ENCODE data around the gene MORC3. TPM values are rescaled to one million over a fixed set of nuclear protein-coding genes. Genes with fewer than 3 reads are reported as not detected.
A peak's percentile ranks its signal among the peaks of the same experiment; 100 is the strongest.

The MORC3 gene
- total and polyA plus RNA-seq, 9 of the 15 experiments (the other 6 are each of a cell fraction or from before 2014, with no cell fraction given): 12.7 to 53.7 (median 36.0) TPM

DNA sequence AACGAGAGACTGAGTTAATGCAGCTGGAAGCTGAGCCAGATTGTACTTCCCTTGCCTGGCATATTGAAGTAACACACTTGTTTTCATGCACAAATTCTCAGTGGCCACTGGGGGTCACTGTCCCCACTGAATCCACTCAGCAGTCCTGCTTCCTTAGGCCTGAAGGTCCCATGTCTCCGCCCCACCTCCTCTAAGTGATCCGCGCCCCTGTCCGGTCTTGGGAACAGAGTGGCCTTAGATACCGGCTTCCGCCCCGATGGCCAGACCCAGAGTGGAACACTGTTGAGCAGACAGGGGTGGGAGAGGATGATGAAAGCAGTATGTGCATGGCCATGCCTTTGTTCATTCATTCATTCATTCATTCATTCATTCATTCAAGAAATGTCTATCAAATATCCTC, 100.0 kb downstream of the MORC3 start (continued):
- TF ChIP-seq RCOR1 (IDR thresholded peaks at IDR 0.05; ENCODE audit: borderline replicate concordance in 1 of 2, low read depth in 2 of 2, low read length in 2 of 2) (peak in 1 of 2 experiments; percentile 66; a peak in 2 of 4 replicates), CHD2 (IDR thresholded peaks at IDR 0.05; ENCODE audit: low read depth, low read length) (0 out of 2 replicates have a peak, but pooled peaks have one; percentile 31), NEUROD1 (IDR thresholded peaks at IDR 0.05; ENCODE audit: borderline replicate concordance, low read depth, low read length, partially characterized antibody) (peak; percentile 46), ZFX (CRISPR knock-in tag; IDR thresholded peaks at IDR 0.05) (no peak), XRCC5 (IDR thresholded peaks at IDR 0.05; ENCODE audit: low read depth, low read length) (peak; percentile 93), ZNF253 (CRISPR knock-in tag; conservative IDR thresholded peaks at IDR 0.05) (no peak), PURB (CRISPR knock-in tag; IDR thresholded peaks at IDR 0.05; ENCODE audit: low read depth) (no peak), MYNN (IDR thresholded peaks at IDR 0.05) (0 out of 2 replicates have a peak, but pooled peaks have one; percentile 14), MYNN (CRISPR knock-in tag; IDR thresholded peaks at IDR 0.05) (no peak), NR2F6 (CRISPR knock-in tag; IDR thresholded peaks at IDR 0.05) (no peak), ZNF24 (IDR thresholded peaks at IDR 0.05) (peak; percentile 100), CBFA2T2 (conservative IDR thresholded peaks at IDR 0.05) (no peak), BRD9 (IDR thresholded peaks at IDR 0.05; ENCODE audit: low read depth, partially characterized antibody) (no peak), MAZ (CRISPR knock-in tag; conservative IDR thresholded peaks at IDR 0.05 in 1 of 2, IDR thresholded peaks at IDR 0.05 in 1 of 2) (peak in 1 of 2 experiments; percentile 42; a peak in 1 of 4 replicates)
- TF ChIP-seq, protein P1, sequence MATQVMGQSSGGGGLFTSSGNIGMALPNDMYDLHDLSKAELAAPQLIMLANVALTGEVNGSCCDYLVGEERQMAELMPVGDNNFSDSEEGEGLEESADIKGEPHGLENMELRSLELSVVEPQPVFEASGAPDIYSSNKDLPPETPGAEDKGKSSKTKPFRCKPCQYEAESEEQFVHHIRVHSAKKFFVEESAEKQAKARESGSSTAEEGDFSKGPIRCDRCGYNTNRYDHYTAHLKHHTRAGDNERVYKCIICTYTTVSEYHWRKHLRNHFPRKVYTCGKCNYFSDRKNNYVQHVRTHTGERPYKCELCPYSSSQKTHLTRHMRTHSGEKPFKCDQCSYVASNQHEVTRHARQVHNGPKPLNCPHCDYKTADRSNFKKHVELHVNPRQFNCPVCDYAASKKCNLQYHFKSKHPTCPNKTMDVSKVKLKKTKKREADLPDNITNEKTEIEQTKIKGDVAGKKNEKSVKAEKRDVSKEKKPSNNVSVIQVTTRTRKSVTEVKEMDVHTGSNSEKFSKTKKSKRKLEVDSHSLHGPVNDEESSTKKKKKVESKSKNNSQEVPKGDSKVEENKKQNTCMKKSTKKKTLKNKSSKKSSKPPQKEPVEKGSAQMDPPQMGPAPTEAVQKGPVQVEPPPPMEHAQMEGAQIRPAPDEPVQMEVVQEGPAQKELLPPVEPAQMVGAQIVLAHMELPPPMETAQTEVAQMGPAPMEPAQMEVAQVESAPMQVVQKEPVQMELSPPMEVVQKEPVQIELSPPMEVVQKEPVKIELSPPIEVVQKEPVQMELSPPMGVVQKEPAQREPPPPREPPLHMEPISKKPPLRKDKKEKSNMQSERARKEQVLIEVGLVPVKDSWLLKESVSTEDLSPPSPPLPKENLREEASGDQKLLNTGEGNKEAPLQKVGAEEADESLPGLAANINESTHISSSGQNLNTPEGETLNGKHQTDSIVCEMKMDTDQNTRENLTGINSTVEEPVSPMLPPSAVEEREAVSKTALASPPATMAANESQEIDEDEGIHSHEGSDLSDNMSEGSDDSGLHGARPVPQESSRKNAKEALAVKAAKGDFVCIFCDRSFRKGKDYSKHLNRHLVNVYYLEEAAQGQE (IDR thresholded peaks at IDR 0.05; ENCODE audit: borderline replicate concordance): peak; percentile 81
- TF ChIP-seq, protein P1 (CRISPR knock-in tag; IDR thresholded peaks at IDR 0.05; ENCODE audit: low read depth): no peak
- TF ChIP-seq, protein P2, sequence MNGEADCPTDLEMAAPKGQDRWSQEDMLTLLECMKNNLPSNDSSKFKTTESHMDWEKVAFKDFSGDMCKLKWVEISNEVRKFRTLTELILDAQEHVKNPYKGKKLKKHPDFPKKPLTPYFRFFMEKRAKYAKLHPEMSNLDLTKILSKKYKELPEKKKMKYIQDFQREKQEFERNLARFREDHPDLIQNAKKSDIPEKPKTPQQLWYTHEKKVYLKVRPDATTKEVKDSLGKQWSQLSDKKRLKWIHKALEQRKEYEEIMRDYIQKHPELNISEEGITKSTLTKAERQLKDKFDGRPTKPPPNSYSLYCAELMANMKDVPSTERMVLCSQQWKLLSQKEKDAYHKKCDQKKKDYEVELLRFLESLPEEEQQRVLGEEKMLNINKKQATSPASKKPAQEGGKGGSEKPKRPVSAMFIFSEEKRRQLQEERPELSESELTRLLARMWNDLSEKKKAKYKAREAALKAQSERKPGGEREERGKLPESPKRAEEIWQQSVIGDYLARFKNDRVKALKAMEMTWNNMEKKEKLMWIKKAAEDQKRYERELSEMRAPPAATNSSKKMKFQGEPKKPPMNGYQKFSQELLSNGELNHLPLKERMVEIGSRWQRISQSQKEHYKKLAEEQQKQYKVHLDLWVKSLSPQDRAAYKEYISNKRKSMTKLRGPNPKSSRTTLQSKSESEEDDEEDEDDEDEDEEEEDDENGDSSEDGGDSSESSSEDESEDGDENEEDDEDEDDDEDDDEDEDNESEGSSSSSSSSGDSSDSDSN (IDR thresholded peaks at IDR 0.05; ENCODE audit: borderline replicate concordance in 1 of 2, low read depth in 2 of 2, low read length in 2 of 2): 0 out of 4 replicates have a peak, but pooled peaks of 1 of the 2 experiments have one; percentile 46
